PC-3 (cell line): Measurements from ENCODE around the gene HERC2. TPM values are rescaled to one million over a fixed set of nuclear protein-coding genes. Genes with fewer than 3 reads are reported as not detected.
"Not testable (repeated sequence)": the region's sequence is repeated elsewhere in the genome, so short reads cannot be mapped to it uniquely, and the experiment has no call there.

Experiments
- ATAC-seq: fragments of 200-7000 bp; cut with Tn5 transposase; 2 replicates; pipeline ENCODE4 v1.9.1; 2020; ENCODE audit warnings: mild to moderate bottlenecking, moderate library complexity
- BruUV-seq: library from RNA; stranded (reverse); fragments of 400-500 nt; replicated peaks from 2 replicates; lab custom pipeline; 2021; lab: Mats Ljungman, UMichigan
- CTCF ChIA-PET: fragments of 300-600 bp; sonication (Branson Sonifier 250); formaldehyde crosslinking; loops from one replicate; lab custom pipeline; 2022; ENCODE audit warnings: antibody characterized with exemption; lab: Charles Lee
- POLR2A ChIA-PET: fragments of 300-600 bp; sonication (Branson Sonifier 250); formaldehyde crosslinking; loops from one replicate; lab custom pipeline; 2022; ENCODE audit warnings: antibody characterized with exemption; ENCODE audit not compliant: unreplicated experiment; lab: Charles Lee
- DNase-seq: peaks from one replicate; pipeline ENCODE4 v3.0.0-alpha.2; 2015
- H2AFZ ChIP-seq: fragments of 300-600 bp; sonication (generic); 2 replicates; pipeline ENCODE4 v1.6.0; 2016; ENCODE audit warnings: antibody characterized with exemption, low read length
- H3F3A ChIP-seq: fragments of 300-600 bp; sonication (generic); one replicate; pipeline ENCODE4 v1.6.0; 2017; ENCODE audit warnings: antibody characterized with exemption, low read length, control low read depth, mild to moderate bottlenecking; ENCODE audit not compliant: unreplicated experiment
- H3K27ac ChIP-seq: fragments of 300-600 bp; sonication (generic); 2 replicates; pipeline ENCODE4 v1.5.1; 2016; ENCODE audit warnings: mild to moderate bottlenecking, low read length
- H3K27me3 ChIP-seq: fragments of 300-600 bp; sonication (generic); 2 replicates; pipeline ENCODE4 v1.6.1; 2016; ENCODE audit warnings: low read length, mixed read lengths
- H3K36me3 ChIP-seq: fragments of 300-600 bp; sonication (generic); 2 replicates; pipeline ENCODE4 v1.6.1; 2016; ENCODE audit warnings: low read depth, mixed run types, low read length, mixed read lengths
- H3K4me1 ChIP-seq: fragments of 300-600 bp; sonication (generic); 2 replicates; pipeline ENCODE4 v1.5.1; 2016; ENCODE audit warnings: low read length; ENCODE audit not compliant: insufficient read depth
- H3K4me2 ChIP-seq: fragments of 300-600 bp; sonication (generic); 2 replicates; pipeline ENCODE4 v1.6.0; 2016; ENCODE audit warnings: low read length
- H3K4me3 ChIP-seq: fragments of 300-600 bp; sonication (generic); 2 replicates; pipeline ENCODE4 v1.5.1; 2016; ENCODE audit warnings: mild to moderate bottlenecking, low read length, mixed read lengths
- H3K79me2 ChIP-seq: fragments of 300-600 bp; sonication (generic); 2 replicates; pipeline ENCODE4 v1.6.1; 2017; ENCODE audit warnings: low read length, mixed read lengths
- H3K9ac ChIP-seq: fragments of 300-600 bp; sonication (generic); 2 replicates; pipeline ENCODE4 v1.6.0; 2016; ENCODE audit warnings: mild to moderate bottlenecking, low read length
- H3K9me2 ChIP-seq: fragments of 300-600 bp; sonication (generic); replicated peaks from 2 replicates; pipeline ENCODE4 v1.6.1; 2016; ENCODE audit warnings: mixed run types, low read length, mixed read lengths
- H3K9me3 ChIP-seq: fragments of 300-600 bp; sonication (generic); 2 replicates; pipeline ENCODE4 v1.6.1; 2016; ENCODE audit warnings: low read length, mixed read lengths
- H4K20me1 ChIP-seq: fragments of 300-600 bp; sonication (generic); 2 replicates; pipeline ENCODE4 v1.6.1; 2016; ENCODE audit warnings: low read length, mixed read lengths
- EZH2 ChIP-seq: fragments of 300-600 bp; sonication (generic); IDR thresholded peaks from one replicate; pipeline ENCODE4 v1.6.1; 2017; ENCODE audit warnings: antibody characterized with exemption, mild to moderate bottlenecking, low read length; ENCODE audit not compliant: unreplicated experiment
- EZH2phosphoT487 ChIP-seq: fragments of 300-600 bp; sonication (generic); IDR thresholded peaks from 2 replicates; pipeline ENCODE4 v1.6.1; 2018; ENCODE audit warnings: mild to moderate bottlenecking, antibody characterized with exemption, low read length, borderline replicate concordance
- intact Hi-C: fragments of 100-400 bp; cut with micrococcal nuclease; formaldehyde crosslinking; loops from 2 replicates; pipeline ENCODE4 v1.9.0; 2023
- total RNA-seq: library from RNA; depleted of rRNA; stranded (reverse); fragments of >200 nt; gene quantifications from 2 replicates; pipeline ENCODE4 v1.2.3, GENCODE V29; 2014
- TF ChIP-seq, protein P1 (sequence below): fragments of 300-600 bp; sonication (generic); conservative IDR thresholded peaks from 2 replicates; pipeline ENCODE4 v1.5.1; 2017; ENCODE audit warnings: antibody characterized with exemption, low read depth, mild to moderate bottlenecking, low read length

HERC2 gene
- total RNA-seq, 1 experiment from 2014 or later = 45.9 TPM

DNA sequence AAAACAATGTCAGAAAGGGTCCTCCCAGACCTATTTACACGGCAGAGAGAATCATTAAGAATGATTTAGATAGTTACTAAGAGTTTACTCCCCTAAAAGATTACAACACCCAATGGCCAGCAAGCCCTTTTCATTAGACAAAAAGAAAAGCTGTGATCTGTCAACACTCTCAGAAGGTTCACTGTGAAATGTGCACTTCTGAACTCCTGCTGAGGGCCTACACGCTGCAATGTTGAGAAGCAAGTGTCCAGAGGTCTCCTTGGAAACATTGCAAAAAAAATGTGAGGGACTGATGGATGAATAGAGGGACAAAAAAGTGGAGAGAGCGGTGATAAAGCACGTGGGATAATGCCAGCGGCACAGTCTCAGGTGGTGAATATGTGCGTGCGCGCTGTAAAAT is 35.3 kb downstream of the HERC2 start:
- H3K9me2 ChIP-seq, H4K20me1 ChIP-seq, POLR2A ChIA-PET, H3K4me1 ChIP-seq, H2AFZ ChIP-seq, CTCF ChIA-PET, H3K4me3 ChIP-seq, H3F3A ChIP-seq, H3K9ac ChIP-seq, BruUV-seq, H3K27ac ChIP-seq, H3K9me3 ChIP-seq, H3K4me2 ChIP-seq, intact Hi-C loops, H3K36me3 ChIP-seq, ATAC-seq, H3K27me3 ChIP-seq, DNase-seq: not testable (repeated sequence)
- peaks cover 35% of the 10 kb centered on the region for H3K79me2 ChIP-seq

DNA sequence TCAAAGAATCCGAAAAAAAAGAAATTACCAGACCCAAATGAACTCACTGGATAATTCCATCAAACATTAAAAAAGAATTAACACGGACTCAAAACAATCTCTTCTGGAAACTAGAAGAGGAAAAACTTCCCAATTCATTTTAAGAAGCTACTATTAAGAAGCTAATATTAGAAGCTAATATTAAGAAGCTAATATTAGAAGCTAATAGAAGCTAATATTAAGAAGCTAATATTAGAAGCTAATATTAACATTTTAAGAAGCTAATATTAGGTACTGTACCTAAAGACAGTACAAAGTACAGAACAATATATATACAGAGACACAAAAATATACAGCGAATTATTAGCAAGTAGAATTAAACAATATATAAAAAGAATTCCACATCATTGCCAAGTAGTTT is 35.9 kb downstream of the HERC2 start:
- ChIA-PET POLR2A (no interaction called here), CTCF (no interaction called here)
- H3K4me3 ChIP-seq = no peak overlapping the region
- H3K4me2 ChIP-seq = no peak overlapping the region
- H3K9me3 ChIP-seq = no peaks in the 10 kb centered on the region
- H3K36me3 ChIP-seq = peaks cover 6% of the 10 kb centered on the region
- H3K4me1 ChIP-seq = no peaks in the 10 kb centered on the region
- H4K20me1 ChIP-seq = no peaks in the 10 kb centered on the region
- TF ChIP-seq EZH2phosphoT487 (no peak), EZH2 (no peak)
- H3F3A ChIP-seq = no peaks in the 10 kb centered on the region
- DNase-seq (no peak), ATAC-seq (no peak)
- H3K27ac ChIP-seq = no peak overlapping the region
- peaks cover 41% of the 10 kb centered on the region for H3K79me2 ChIP-seq
- H3K9ac ChIP-seq = no peak overlapping the region
- intact Hi-C loops = no loop called here
- H3K9me2 ChIP-seq = no peaks in the 10 kb centered on the region
- no peak overlapping the region for H2AFZ ChIP-seq
- no peaks in the 10 kb centered on the region for H3K27me3 ChIP-seq
- BruUV-seq = no TSS peak

DNA sequence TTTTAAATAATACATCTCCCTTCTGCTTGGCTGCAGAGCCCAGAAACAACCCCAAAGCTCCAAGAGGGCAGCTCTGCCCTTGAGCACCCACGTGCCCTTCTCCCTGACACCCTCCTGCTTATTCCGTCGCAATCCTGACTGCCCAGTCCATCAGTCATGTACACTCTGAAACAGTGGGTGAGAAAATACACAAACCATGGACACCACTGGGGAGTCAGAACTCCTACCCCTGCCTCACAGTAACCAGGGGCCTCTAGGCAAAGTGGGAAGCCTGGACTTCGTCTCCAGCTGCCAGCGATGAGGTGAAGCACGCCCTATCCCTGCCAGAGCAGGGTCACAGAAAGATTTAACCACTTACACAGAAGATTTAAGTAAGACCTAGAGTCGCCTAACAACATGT is 40.1 kb downstream of the HERC2 start:
- TF ChIP-seq EZH2phosphoT487 = no peak
- no peak for TF ChIP-seq EZH2
- TF ChIP-seq, protein P1, sequence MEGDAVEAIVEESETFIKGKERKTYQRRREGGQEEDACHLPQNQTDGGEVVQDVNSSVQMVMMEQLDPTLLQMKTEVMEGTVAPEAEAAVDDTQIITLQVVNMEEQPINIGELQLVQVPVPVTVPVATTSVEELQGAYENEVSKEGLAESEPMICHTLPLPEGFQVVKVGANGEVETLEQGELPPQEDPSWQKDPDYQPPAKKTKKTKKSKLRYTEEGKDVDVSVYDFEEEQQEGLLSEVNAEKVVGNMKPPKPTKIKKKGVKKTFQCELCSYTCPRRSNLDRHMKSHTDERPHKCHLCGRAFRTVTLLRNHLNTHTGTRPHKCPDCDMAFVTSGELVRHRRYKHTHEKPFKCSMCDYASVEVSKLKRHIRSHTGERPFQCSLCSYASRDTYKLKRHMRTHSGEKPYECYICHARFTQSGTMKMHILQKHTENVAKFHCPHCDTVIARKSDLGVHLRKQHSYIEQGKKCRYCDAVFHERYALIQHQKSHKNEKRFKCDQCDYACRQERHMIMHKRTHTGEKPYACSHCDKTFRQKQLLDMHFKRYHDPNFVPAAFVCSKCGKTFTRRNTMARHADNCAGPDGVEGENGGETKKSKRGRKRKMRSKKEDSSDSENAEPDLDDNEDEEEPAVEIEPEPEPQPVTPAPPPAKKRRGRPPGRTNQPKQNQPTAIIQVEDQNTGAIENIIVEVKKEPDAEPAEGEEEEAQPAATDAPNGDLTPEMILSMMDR = no peak
- intact Hi-C loops = no loop called here
- ChIA-PET CTCF (no interaction called here), POLR2A (no interaction called here)
- Histone ChIP-seq H3K27ac (no peak overlapping the region), H2AFZ (no peak overlapping the region), H3K79me2 (peaks cover 48% of the 10 kb centered on the region), H3K4me1 (no peaks in the 10 kb centered on the region), H3K4me2 (no peak overlapping the region), H4K20me1 (no peaks in the 10 kb centered on the region), H3K27me3 (no peaks in the 10 kb centered on the region), H3K9ac (no peak overlapping the region), H3K36me3 (peaks cover 9% of the 10 kb centered on the region), H3K9me2 (no peaks in the 10 kb centered on the region), H3F3A (no peaks in the 10 kb centered on the region), H3K9me3 (no peaks in the 10 kb centered on the region), H3K4me3 (no peak overlapping the region)
- BruUV-seq = no TSS peak
- DNase-seq (no peak), ATAC-seq (no peak)

DNA sequence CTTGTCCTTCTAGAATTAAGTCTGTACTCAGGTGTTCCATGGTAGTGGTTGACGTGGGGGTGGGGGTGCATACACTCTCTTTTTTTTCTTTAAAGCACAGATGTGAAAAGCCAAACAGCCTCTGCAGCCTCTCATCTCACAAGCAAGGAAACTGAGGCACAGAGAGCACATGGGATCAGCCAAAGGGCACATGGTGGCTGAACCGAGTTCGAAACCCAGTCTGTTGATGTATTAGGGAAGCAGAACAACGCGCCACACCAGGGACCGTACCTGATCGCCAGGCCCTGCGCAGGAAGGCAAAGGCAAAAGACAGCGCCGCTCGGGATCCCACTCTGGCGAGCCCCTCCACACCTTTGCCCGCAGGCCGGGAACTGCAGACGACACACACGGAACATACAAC is 47.3 kb downstream of the HERC2 start:
- H3K4me1 ChIP-seq = no peaks in the 10 kb centered on the region
- H3K9me2 ChIP-seq = no peaks in the 10 kb centered on the region
- H3F3A ChIP-seq = no peaks in the 10 kb centered on the region
- no peak overlapping the region for H2AFZ ChIP-seq
- H3K79me2 ChIP-seq = peaks cover 4% of the 10 kb centered on the region; the same call in 1 of the 2 replicates
- DNase-seq (no peak), ATAC-seq (no peak)
- no peak for TF ChIP-seq EZH2
- TF ChIP-seq, protein P1 = no peak
- TF ChIP-seq EZH2phosphoT487 = no peak
- no peak overlapping the region for H3K4me3 ChIP-seq
- POLR2A ChIA-PET = no interaction called here
- H3K9me3 ChIP-seq = no peaks in the 10 kb centered on the region
- peaks cover 19% of the 10 kb centered on the region for H3K36me3 ChIP-seq
- H3K27ac ChIP-seq = no peak overlapping the region
- intact Hi-C loops = no loop called here
- H3K27me3 ChIP-seq = no peaks in the 10 kb centered on the region
- no peaks in the 10 kb centered on the region for H4K20me1 ChIP-seq
- CTCF ChIA-PET = no interaction called here
- H3K9ac ChIP-seq = no peak overlapping the region
- BruUV-seq = no TSS peak
- H3K4me2 ChIP-seq = no peak overlapping the region
